Dendritic cell treated with granulocyte-macrophage colony-stimulating factor and Interleukin-4, amounts not matched to agents 40 ng/mL and 50 ng/mL, for 4 days (primary cell): ENCODE data around the gene ADD2.

ENCODE experiments used
- H3K27ac Mint-ChIP-seq: one replicate; pipeline ENCODE4 v1.8.0; 2022; ENCODE audit warnings: mild to moderate bottlenecking, mixed read lengths
- H3K27me3 Mint-ChIP-seq: one replicate; pipeline ENCODE4 v1.8.0; 2022; ENCODE audit warnings: mild to moderate bottlenecking, mixed read lengths
- H3K36me3 Mint-ChIP-seq: one replicate; pipeline ENCODE4 v1.8.0; 2022; ENCODE audit warnings: low read depth, mixed read lengths
- H3K4me1 Mint-ChIP-seq: one replicate; pipeline ENCODE4 v1.8.0; 2022; ENCODE audit warnings: low read depth, mixed read lengths
- H3K4me3 Mint-ChIP-seq: one replicate; pipeline ENCODE4 v1.8.0; 2022; ENCODE audit warnings: mild to moderate bottlenecking, moderate library complexity, mixed read lengths
- H3K9me3 Mint-ChIP-seq: one replicate; pipeline ENCODE4 v1.8.0; 2022; ENCODE audit warnings: mixed read lengths
- intact Hi-C: fragments of 100-400 bp; cut with micrococcal nuclease; formaldehyde crosslinking; loops from one replicate; pipeline ENCODE4 v1.15.0; 2022

The ADD2 gene

DNA sequence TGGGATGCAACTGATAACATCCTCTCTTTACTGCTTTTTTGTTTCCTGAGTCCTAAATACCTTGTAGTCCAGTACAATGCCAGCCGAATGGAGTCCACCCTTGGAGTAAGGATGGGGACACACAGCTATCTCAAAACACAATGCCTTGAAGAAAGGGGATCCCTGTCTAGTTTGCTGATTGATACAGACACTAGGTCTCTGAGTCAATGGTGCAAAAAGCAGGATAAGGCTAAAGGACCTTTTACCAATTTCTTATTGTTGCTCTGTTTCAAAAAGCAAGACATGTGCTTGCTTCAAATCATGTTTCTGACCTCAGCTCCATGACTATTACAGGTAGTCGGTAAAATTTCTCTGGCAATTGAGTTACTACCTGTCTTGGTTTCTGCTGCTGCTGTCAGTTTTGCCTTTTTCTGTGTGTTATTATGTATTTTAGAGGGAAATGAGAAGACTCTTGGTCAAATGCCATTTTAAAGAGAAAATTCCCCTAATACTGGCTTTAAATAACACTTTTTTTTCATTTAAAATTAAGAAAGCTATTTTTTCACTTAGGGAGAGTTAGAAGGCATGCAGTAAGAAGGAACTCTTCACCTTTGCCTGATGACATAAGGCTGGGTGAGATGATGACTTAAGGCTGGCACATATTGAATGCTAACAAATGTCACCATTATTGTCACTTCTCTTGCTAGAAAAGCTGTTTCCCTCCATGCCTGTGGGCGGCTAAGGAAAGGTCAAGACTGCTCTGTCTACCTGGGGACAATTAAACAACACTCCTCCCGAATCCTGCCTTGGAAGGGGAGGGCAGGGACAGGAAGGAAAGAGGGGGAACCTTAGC is 27.4 kb upstream of the ADD2 start:
- H3K36me3 Mint-ChIP-seq, result peaks cover 9% of the 10 kb centered on the region
- no peak overlapping the region for H3K4me3 Mint-ChIP-seq
- peaks cover 3% of the 10 kb centered on the region for H3K27me3 Mint-ChIP-seq
- intact Hi-C loops, result no loop called here
- H3K4me1 Mint-ChIP-seq, result peaks cover 85% of the 10 kb centered on the region
- no peak overlapping the region for H3K27ac Mint-ChIP-seq
- peaks cover 11% of the 10 kb centered on the region for H3K9me3 Mint-ChIP-seq

GRCh38 chr2:70793450-70793849 is 25.4 kb upstream of the ADD2 start:
- intact Hi-C loops, result loop anchor here (5.0 kb wide), 2 partner anchors 39 to 59 kb away; no protein-coding TSS in a partner anchor
- H3K4me3 Mint-ChIP-seq, result peak overlapping the region; percentile 35
- peak overlapping the region; percentile 68 for H3K27ac Mint-ChIP-seq
- H3K27me3 Mint-ChIP-seq, result peaks cover 16% of the 10 kb centered on the region
- no peaks in the 10 kb centered on the region for H3K9me3 Mint-ChIP-seq
- H3K4me1 Mint-ChIP-seq, result peaks cover 81% of the 10 kb centered on the region
- no peaks in the 10 kb centered on the region for H3K36me3 Mint-ChIP-seq

DNA sequence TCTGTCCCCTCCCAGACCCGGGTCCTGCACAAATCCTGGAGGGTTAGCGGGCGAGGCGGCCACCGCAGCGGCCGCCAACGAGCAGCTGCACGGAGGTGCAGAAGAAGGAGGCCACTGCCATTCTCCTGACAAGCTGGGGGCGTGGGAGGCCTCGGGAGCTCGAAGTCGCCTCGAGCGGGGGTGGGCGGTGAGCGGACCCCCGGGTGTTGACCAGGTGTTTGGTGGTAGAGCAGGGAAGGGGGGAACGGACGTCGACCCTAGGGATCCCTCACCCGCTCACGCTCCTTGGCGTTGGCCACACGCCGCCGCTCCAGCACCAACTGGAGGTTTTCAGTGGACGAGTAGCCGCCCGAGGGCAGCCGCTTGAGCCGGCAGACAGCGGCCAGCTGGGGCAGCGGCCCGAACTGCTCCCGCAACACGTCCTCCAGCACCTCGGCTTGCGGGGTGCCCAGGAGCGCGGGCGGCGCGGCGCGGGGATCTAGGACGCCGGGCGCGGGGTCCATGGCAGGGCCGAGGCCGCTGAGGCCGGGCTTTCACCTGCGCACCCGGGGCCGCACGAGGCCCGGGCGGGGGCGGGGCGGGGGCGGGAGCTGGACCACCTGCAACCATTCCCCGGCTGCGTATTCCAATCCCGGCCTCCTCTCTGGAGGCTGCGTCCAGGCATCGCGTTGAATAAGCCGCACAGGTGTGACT is 22.3 kb upstream of the ADD2 start, which contains the start of gene FIGLA:
TSS of gene FIGLA (minus strand) at position 508 of the 693 bp plus-strand sequence. CDS start at position 503, 5 bp downstream.
- Mint-ChIP-seq H3K36me3 (no peaks in the 10 kb centered on the region), H3K9me3 (no peaks in the 10 kb centered on the region), H3K27me3 (peaks cover 32% of the 10 kb centered on the region), H3K4me1 (peaks cover 55% of the 10 kb centered on the region), H3K4me3 (peak within 1 kb of the TSS; percentile 61), H3K27ac (peak within 1 kb of the TSS; percentile 6)
- intact Hi-C loops, result loop anchor here (5.0 kb wide), 2 partner anchors 42 to 62 kb away; no protein-coding TSS in a partner anchor

DNA sequence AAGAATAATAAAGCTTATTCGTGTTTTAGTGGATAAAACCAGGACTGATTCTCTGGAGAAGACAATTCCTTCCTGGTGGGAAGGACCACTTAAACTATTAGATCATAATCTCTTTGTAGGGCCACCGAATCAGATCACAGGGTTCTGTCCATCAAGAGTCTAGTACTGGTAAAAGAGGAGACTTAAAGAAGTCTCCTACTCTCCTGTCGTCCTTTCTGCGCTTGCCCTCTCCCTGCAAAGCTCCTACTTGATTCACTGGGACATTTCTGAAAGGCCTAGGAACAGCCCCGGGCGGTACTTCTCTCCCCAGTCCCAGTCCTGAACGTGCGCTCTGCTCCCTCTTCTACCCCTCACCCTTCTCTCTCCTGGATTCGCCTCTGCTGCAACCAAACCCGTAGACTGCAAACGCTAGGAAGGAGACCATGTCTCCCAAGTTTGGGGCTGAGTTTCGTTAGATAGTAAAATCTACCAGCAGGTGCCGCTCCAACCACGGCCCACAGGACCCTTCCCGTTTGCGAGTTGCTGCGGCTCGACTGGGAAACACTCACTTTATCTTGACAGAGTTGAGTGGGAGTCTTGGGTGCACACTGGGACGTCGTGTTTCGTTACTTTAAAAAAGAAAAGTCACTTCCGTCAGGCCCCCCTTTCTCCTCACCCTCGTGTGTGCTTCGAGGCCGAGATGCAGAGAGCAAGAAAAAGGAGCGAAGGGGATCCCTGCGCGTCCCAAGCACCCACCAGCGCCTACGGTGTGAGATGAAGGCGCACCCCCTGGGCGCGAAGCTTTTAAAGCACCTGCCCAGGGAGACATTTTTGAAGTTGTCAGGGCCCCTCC is 21.5 kb upstream of the ADD2 start:
- intact Hi-C loops, result loop anchor here (1.0 to 10.0 kb wide), 7 partner anchors 43 to 487 kb away; partner anchors contain the start of gene FAM136A

DNA sequence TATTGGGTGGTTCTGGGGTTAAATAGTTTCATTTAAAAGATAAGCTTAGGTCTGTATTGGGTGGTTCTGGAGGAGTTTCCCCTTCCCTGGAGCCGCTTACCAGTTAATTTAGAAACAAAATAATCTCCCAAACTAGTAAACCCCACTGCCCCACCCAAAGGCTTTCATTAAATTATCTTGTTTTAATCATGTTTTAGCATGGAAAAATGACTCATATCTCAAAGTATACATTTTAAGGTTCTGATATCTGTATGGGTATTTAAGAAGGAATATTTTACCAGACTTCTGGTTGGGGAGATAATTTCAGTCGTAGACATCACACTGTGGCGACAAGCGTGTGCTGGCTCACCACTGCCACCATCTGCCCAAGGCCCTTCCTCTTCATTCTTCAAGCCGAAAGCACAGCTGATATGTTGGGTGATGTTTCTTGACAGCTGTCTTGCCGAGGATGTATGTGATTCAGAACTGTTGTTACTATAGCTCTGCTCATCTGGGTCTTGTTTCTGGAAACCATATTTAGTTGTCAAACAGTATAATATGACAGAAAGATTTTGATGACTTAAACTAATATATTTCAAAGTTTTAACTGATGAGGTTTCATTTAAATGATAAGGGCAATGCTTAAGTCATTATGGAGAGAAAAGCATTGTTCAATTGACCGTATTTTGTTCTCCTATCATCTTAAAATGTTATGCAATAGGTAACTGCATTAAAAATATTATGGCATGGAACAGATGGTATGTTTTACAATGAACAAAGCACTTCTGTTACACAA is 17.3 kb upstream of the ADD2 start:
- H3K4me1 Mint-ChIP-seq, result peaks cover 17% of the 10 kb centered on the region
- no peaks in the 10 kb centered on the region for H3K9me3 Mint-ChIP-seq
- peaks cover 35% of the 10 kb centered on the region for H3K27me3 Mint-ChIP-seq
- H3K4me3 Mint-ChIP-seq, result no peak overlapping the region
- no peak overlapping the region for H3K27ac Mint-ChIP-seq
- no peaks in the 10 kb centered on the region for H3K36me3 Mint-ChIP-seq
- intact Hi-C loops, result loop anchor here (2.0 to 10.0 kb wide), 3 partner anchors 101 to 483 kb away; partner anchors contain the start of gene FAM136A

More for the DNA sequence above, 21.5 kb upstream of the ADD2 start:
- Mint-ChIP-seq H3K27me3 (peaks cover 32% of the 10 kb centered on the region), H3K4me1 (peaks cover 49% of the 10 kb centered on the region), H3K36me3 (no peaks in the 10 kb centered on the region), H3K4me3 (peak overlapping the region; percentile 61), H3K9me3 (no peaks in the 10 kb centered on the region), H3K27ac (peak overlapping the region; percentile 6)

DNA sequence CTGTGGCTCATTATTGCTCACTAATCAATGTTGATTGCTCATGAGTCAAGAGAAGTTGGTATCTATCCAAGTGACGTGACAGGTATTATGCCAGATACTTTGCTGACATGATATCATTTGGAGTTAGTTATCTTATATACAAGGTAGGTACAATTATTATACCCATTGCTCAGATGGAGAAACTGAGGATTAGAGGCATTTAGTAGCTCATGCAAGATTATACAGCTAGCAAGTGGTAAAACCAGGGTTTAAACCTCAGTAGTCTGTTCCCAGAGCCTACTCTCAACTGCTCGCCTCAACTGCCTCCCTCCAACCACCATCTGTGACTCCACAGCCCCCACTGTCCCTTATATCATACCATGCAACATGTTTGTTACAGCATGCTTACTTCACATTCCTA is 16.3 kb upstream of the ADD2 start:
- H3K27ac Mint-ChIP-seq, result no peak overlapping the region
- intact Hi-C loops, result loop anchor here (2.0 to 10.0 kb wide), 2 partner anchors 100 to 130 kb away; no protein-coding TSS in a partner anchor
- H3K4me1 Mint-ChIP-seq, result peaks cover 7% of the 10 kb centered on the region
- peaks cover 28% of the 10 kb centered on the region for H3K27me3 Mint-ChIP-seq
- no peak overlapping the region for H3K4me3 Mint-ChIP-seq
- no peaks in the 10 kb centered on the region for H3K9me3 Mint-ChIP-seq
- H3K36me3 Mint-ChIP-seq, result no peaks in the 10 kb centered on the region

- H3K4me3 Mint-ChIP-seq, result no peak overlapping the region
- H3K9me3 Mint-ChIP-seq, result no peaks in the 10 kb centered on the region
- peaks cover 13% of the 10 kb centered on the region for H3K27me3 Mint-ChIP-seq
- intact Hi-C loops, result loop anchor here (10.0 kb wide), 1 partner anchor 95 kb away; no protein-coding TSS in a partner anchor
- peaks cover 10% of the 10 kb centered on the region for H3K4me1 Mint-ChIP-seq
- no peak overlapping the region for H3K27ac Mint-ChIP-seq
- H3K36me3 Mint-ChIP-seq, result no peaks in the 10 kb centered on the region
These were observed 12.0 kb upstream of the ADD2 start for GRCh38 chr2:70779911-70780545.

GRCh38 chr2:70779491-70779890 is 11.5 kb upstream of the ADD2 start:
- H3K27me3 Mint-ChIP-seq, result peaks cover 13% of the 10 kb centered on the region
- H3K9me3 Mint-ChIP-seq, result no peaks in the 10 kb centered on the region
- no peaks in the 10 kb centered on the region for H3K36me3 Mint-ChIP-seq
- no peak overlapping the region for H3K4me3 Mint-ChIP-seq
- H3K4me1 Mint-ChIP-seq, result peaks cover 14% of the 10 kb centered on the region
- H3K27ac Mint-ChIP-seq, result no peak overlapping the region
- intact Hi-C loops, result no loop called here

GRCh38 chr2:70778676-70779075 is 10.7 kb upstream of the ADD2 start:
- peaks cover 14% of the 10 kb centered on the region for H3K4me1 Mint-ChIP-seq
- H3K36me3 Mint-ChIP-seq, result no peaks in the 10 kb centered on the region
- no peak overlapping the region for H3K4me3 Mint-ChIP-seq
- H3K27me3 Mint-ChIP-seq, result peaks cover 18% of the 10 kb centered on the region
- H3K27ac Mint-ChIP-seq, result no peak overlapping the region
- intact Hi-C loops, result no loop called here
- H3K9me3 Mint-ChIP-seq, result peaks cover 4% of the 10 kb centered on the region

DNA sequence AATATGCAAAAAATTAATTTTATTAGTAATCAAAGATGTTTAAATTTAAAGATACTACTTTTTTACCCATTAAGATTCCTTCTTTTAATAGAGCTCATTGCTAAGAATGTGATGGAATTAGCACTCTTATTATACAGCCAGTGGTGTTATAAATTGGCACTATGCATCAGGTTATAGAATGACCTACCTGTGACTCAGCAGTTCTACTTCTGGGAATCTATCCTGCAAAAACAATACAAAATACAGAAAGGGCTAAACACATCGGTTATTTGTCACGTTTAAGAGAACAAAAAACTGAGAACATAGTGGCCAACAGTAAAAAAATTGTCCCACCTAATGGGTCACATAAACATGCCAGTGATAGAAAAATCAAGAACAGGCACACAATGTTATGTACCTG is 9.4 kb upstream of the ADD2 start:
- peaks cover 14% of the 10 kb centered on the region for H3K4me1 Mint-ChIP-seq
- no peak overlapping the region for H3K27ac Mint-ChIP-seq
- H3K27me3 Mint-ChIP-seq, result peaks cover 24% of the 10 kb centered on the region
- intact Hi-C loops, result no loop called here
- H3K36me3 Mint-ChIP-seq, result no peaks in the 10 kb centered on the region
- H3K9me3 Mint-ChIP-seq, result peaks cover 8% of the 10 kb centered on the region
- H3K4me3 Mint-ChIP-seq, result no peak overlapping the region

GRCh38 chr2:70776266-70776665 is 8.3 kb upstream of the ADD2 start:
- H3K4me1 Mint-ChIP-seq, result peaks cover 14% of the 10 kb centered on the region
- peaks cover 8% of the 10 kb centered on the region for H3K9me3 Mint-ChIP-seq
- H3K4me3 Mint-ChIP-seq, result no peak overlapping the region
- H3K36me3 Mint-ChIP-seq, result no peaks in the 10 kb centered on the region
- H3K27me3 Mint-ChIP-seq, result peaks cover 27% of the 10 kb centered on the region
- intact Hi-C loops, result no loop called here
- H3K27ac Mint-ChIP-seq, result no peak overlapping the region

- no peak overlapping the region for H3K27ac Mint-ChIP-seq
- peaks cover 14% of the 10 kb centered on the region for H3K4me1 Mint-ChIP-seq
- intact Hi-C loops, result no loop called here
- H3K9me3 Mint-ChIP-seq, result peaks cover 8% of the 10 kb centered on the region
- H3K27me3 Mint-ChIP-seq, result peaks cover 27% of the 10 kb centered on the region
- no peak overlapping the region for H3K4me3 Mint-ChIP-seq
- no peaks in the 10 kb centered on the region for H3K36me3 Mint-ChIP-seq
These were observed 7.1 kb upstream of the ADD2 start for GRCh38 chr2:70775141-70775540.
